HEK293 (cell line): ENCODE data around the gene PLD3.

ENCODE experiments used
- ATF2 ChIP-seq: fragments of 450-650 bp; formaldehyde crosslinking; IDR thresholded peaks from 2 replicates; pipeline ENCODE4 v1.5.1; 2016; ENCODE audit warnings: missing biosample characterization, missing genetic modification characterization, low read depth
- CTCF ChIP-seq: fragments of 450-650 bp; formaldehyde crosslinking; IDR thresholded peaks from 2 replicates; pipeline ENCODE4 v1.5.1; 2016; ENCODE audit warnings: missing biosample characterization, missing genetic modification characterization
- GLI2 ChIP-seq: fragments of 450-650 bp; formaldehyde crosslinking; IDR thresholded peaks from 2 replicates; pipeline ENCODE4; 2017; ENCODE audit warnings: missing biosample characterization, missing genetic modification characterization, low read depth, borderline replicate concordance
- GLI4 ChIP-seq: fragments of 450-650 bp; formaldehyde crosslinking; IDR thresholded peaks from 2 replicates; pipeline ENCODE4 v1.5.1; 2016; ENCODE audit warnings: missing biosample characterization, missing genetic modification characterization
- MYNN ChIP-seq: fragments of 450-650 bp; formaldehyde crosslinking; IDR thresholded peaks from 2 replicates; pipeline ENCODE4 v1.5.1; 2016; ENCODE audit warnings: missing biosample characterization, missing genetic modification characterization, borderline replicate concordance
- PATZ1 ChIP-seq: fragments of 450-650 bp; formaldehyde crosslinking; IDR thresholded peaks from 2 replicates; pipeline ENCODE4 v1.5.1; 2016; ENCODE audit warnings: missing biosample characterization, missing genetic modification characterization
- ZNF239 ChIP-seq: fragments of 450-650 bp; formaldehyde crosslinking; IDR thresholded peaks from 2 replicates; pipeline ENCODE4 v1.5.1; 2016; ENCODE audit warnings: missing biosample characterization, missing genetic modification characterization
- ZNF335 ChIP-seq: fragments of 450-650 bp; formaldehyde crosslinking; conservative IDR thresholded peaks from 2 replicates; pipeline ENCODE4 v1.5.1; 2016; ENCODE audit warnings: missing biosample characterization, missing genetic modification characterization
- ZNF544 ChIP-seq: fragments of 450-650 bp; formaldehyde crosslinking; IDR thresholded peaks from 2 replicates; pipeline ENCODE4 v1.5.0; 2017; ENCODE audit warnings: missing biosample characterization, missing genetic modification characterization
- ZNF664 ChIP-seq: fragments of 450-650 bp; formaldehyde crosslinking; IDR thresholded peaks from 2 replicates; pipeline ENCODE4 v1.5.1; 2016; ENCODE audit warnings: missing biosample characterization, missing genetic modification characterization

- TF ChIP-seq ZNF335 (tag by site-specific recombination) (no peak), MYNN (tag by site-specific recombination) (no peak), ATF2 (tag by site-specific recombination) (no peak), ZNF239 (no peak), CTCF (tag by site-specific recombination) (no peak), ZNF544 (tag by site-specific recombination) (no peak), ZNF664 (tag by site-specific recombination) (no peak), GLI2 (no peak), PATZ1 (tag by site-specific recombination) (no peak), GLI4 (tag by site-specific recombination) (no peak)
Measured at GRCh38 chr19:40360708-40361241, 12.3 kb downstream of the PLD3 start.
